Naive thymus-derived CD4-positive, alpha-beta T cell (primary cell): ENCODE data around the gene OBI1. TPM values are rescaled to one million over a fixed set of nuclear protein-coding genes. Genes with fewer than 3 reads are reported as not detected.

Experiments
- ATAC-seq: fragments of 150-1000 bp; cut with Tn5 transposase; 2 replicates; pipeline ENCODE4 v1.10.0; 2021; ENCODE audit warnings: mild to moderate bottlenecking, moderate library complexity
- CTCF ChIA-PET: fragments of 350-600 bp; sonication (Branson Sonifier 250); formaldehyde crosslinking; loops from one replicate; lab custom pipeline; 2021; ENCODE audit warnings: antibody characterized with exemption; lab: Charles Lee
- POLR2A ChIA-PET: fragments of 350-600 bp; sonication (Branson Sonifier 250); formaldehyde crosslinking; loops from one replicate; lab custom pipeline; 2021; ENCODE audit warnings: antibody characterized with exemption, inconsistent platforms; lab: Charles Lee
- DNase-seq, 9 donors: peaks; one replicate each; pipeline versions ENCODE4 v3.0.0 to v3.0.0-alpha.2; 2020 to 2022; ENCODE audit warnings: mixed read lengths in 1 of 9
- H3K27ac ChIP-seq: one replicate; pipeline ENCODE4 v1.7.0; 2013; ENCODE audit warnings: mild to moderate bottlenecking, low read depth, low read length, moderate library complexity
- H3K27me3 ChIP-seq, 2 donors: one replicate each; pipeline ENCODE4 v1.7.0; 2013; ENCODE audit warnings: low read length in 2 of 2, mild to moderate bottlenecking in 2 of 2, moderate library complexity in 2 of 2; ENCODE audit not compliant: control insufficient read depth in 2 of 2, insufficient read depth in 2 of 2
- H3K36me3 ChIP-seq, 3 experiments: 1 replicate in 2 of 3; 2 replicates in 1 of 3; pipeline ENCODE4 v1.7.0; 2013; ENCODE audit warnings: low read length in 3 of 3, mild to moderate bottlenecking in 3 of 3, moderate library complexity in 1 of 3; ENCODE audit not compliant: insufficient read depth in 3 of 3, control insufficient read depth in 2 of 3
- H3K4me1 ChIP-seq, 2 donors: one replicate each; pipeline ENCODE4 v1.7.0; 2013; ENCODE audit warnings: low read length in 2 of 2, mild to moderate bottlenecking in 2 of 2, moderate library complexity in 1 of 2; ENCODE audit not compliant: control insufficient read depth in 2 of 2, insufficient read depth in 2 of 2
- H3K4me3 ChIP-seq: 2 replicates; pipeline ENCODE4 v1.7.0; 2013; ENCODE audit warnings: mild to moderate bottlenecking, low read length
- H3K9me3 ChIP-seq, 3 experiments: 1 replicate in 2 of 3; 2 replicates in 1 of 3; pipeline ENCODE4 v1.7.0; 2013; ENCODE audit warnings: low read length in 3 of 3; ENCODE audit not compliant: control insufficient read depth in 2 of 3
- H3K27ac Mint-ChIP-seq, 9 donors: one replicate each; pipeline ENCODE4 v1.8.0; 2020 to 2022; ENCODE audit warnings: mixed read lengths in 9 of 9, mild to moderate bottlenecking in 8 of 9, moderate library complexity in 5 of 9, inconsistent platforms in 2 of 9
- H3K27me3 Mint-ChIP-seq, 5 donors: one replicate each; pipeline ENCODE4 v1.8.0; 2021 to 2022; ENCODE audit warnings: mixed read lengths in 5 of 5, mild to moderate bottlenecking in 1 of 5
- H3K36me3 Mint-ChIP-seq, 5 donors: one replicate each; pipeline ENCODE4 v1.8.0; 2020 to 2022; ENCODE audit warnings: mixed read lengths in 5 of 5, mild to moderate bottlenecking in 3 of 5, inconsistent platforms in 1 of 5
- H3K4me1 Mint-ChIP-seq, 7 donors: one replicate each; pipeline ENCODE4 v1.8.0; 2020 to 2022; ENCODE audit warnings: mixed read lengths in 7 of 7, mild to moderate bottlenecking in 3 of 7, inconsistent platforms in 1 of 7
- H3K4me3 Mint-ChIP-seq, 10 donors: one replicate each; pipeline ENCODE4 v1.8.0; 2020 to 2022; ENCODE audit warnings: mild to moderate bottlenecking in 10 of 10, mixed read lengths in 10 of 10, moderate library complexity in 6 of 10, inconsistent platforms in 2 of 10
- H3K9me3 Mint-ChIP-seq, 11 donors: one replicate each; pipeline ENCODE4 v1.8.0; 2020 to 2022; ENCODE audit warnings: mixed read lengths in 11 of 11, mild to moderate bottlenecking in 4 of 11, inconsistent platforms in 1 of 11, moderate library complexity in 1 of 11
- intact Hi-C, 2 donors: fragments of 100-400 bp; cut with micrococcal nuclease; formaldehyde crosslinking; loops; one replicate each; pipeline ENCODE4 v1.15.1; 2023
- polyA plus RNA-seq, 2 donors: library from polyadenylated mRNA; unstranded; fragments of 300-500 nt; fragmentation: Illumina TruSeq; gene quantifications; one replicate each; pipeline ENCODE4 v1.2.3, GENCODE V29; 2021
- total RNA-seq, 6 experiments: library from RNA in 5 of 6; stranded (reverse) in 5 of 6; gene quantifications; 1 replicate in 5 of 6; 2 replicates in 1 of 6; pipeline ENCODE4 v1.2.3 and lab custom pipeline; 2021 to 2026

Gene OBI1
- total and polyA plus RNA-seq, 7 experiments from 2014 or later = 4.2 to 17.7 (median 15.9) TPM

DNA sequence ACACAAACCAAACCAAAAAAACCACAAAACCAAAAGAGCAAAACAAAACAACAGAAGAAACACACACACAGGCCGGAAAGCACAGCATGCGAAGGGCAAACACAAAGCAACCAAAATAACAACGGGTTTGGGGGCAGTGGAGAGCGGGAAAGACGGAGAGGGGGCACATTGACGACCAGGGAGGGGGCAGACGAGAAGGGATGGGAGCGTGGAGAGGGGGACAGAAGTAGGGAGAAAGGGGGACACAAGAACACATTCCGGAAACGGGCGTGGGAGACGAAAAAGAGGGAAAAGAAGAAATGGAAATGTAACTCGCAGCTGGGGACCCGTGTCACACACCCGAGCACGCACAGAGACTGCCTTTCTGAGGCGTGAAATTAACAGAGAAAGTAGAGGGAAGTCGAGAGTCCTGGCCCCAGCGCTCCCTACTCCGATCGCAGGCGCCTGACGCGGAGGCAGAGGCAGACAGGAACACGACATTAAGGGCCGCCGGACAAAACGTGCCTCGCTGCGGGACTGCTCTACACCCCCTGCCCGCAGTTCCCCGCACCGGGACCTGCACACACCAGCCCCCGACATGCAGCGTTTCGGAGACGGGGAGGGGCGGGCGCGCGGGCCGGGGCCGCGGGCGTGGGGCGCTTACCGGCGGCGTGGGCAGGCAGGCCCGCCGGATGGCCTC is 56.3 kb downstream of the OBI1 start:
- Mint-ChIP-seq H3K27me3 (peaks cover 79 to 90% (median 85%) of the 10 kb centered on the region in 5 donors), H3K9me3 (peaks cover 0 to 44% (median 18%) of the 10 kb centered on the region in 11 donors), H3K4me1 (peaks cover 29 to 63% (median 51%) of the 10 kb centered on the region in 7 donors), H3K4me3 (peak overlapping the region; percentile 76 to 95 (median 85)), H3K27ac (peak overlapping the region in 4 of 9 donors; percentile 54 to 89 (median 74)), H3K36me3 (peaks cover 0 to 4% (median 0%) of the 10 kb centered on the region in 5 donors)
- ChIA-PET CTCF (no interaction called here), POLR2A (interaction anchor here (0.7 kb wide), 1 partner anchor 465 kb away, joined by 3 read pairs; no protein-coding TSS in a partner anchor)
- DNase-seq (peak in 1 of 9 donors; percentile 31), ATAC-seq (peak; percentile 34)
- Histone ChIP-seq H3K4me1 (peaks cover 0 to 24% of the 10 kb centered on the region in 2 donors), H3K4me3 (peak overlapping the region; percentile 43), H3K27me3 (peaks cover 45 to 74% of the 10 kb centered on the region in 2 donors), H3K27ac (no peak overlapping the region), H3K9me3 (no peaks in the 10 kb centered on the region), H3K36me3 (no peaks in the 10 kb centered on the region)
- intact Hi-C loops = loop anchor here (1.0 to 10.0 kb wide), 6 partner anchors 7 to 908 kb away; partner anchors contain the start of genes SLAIN1 (in 2 of the 2) and OBI1 (in 1 of the 2)

DNA sequence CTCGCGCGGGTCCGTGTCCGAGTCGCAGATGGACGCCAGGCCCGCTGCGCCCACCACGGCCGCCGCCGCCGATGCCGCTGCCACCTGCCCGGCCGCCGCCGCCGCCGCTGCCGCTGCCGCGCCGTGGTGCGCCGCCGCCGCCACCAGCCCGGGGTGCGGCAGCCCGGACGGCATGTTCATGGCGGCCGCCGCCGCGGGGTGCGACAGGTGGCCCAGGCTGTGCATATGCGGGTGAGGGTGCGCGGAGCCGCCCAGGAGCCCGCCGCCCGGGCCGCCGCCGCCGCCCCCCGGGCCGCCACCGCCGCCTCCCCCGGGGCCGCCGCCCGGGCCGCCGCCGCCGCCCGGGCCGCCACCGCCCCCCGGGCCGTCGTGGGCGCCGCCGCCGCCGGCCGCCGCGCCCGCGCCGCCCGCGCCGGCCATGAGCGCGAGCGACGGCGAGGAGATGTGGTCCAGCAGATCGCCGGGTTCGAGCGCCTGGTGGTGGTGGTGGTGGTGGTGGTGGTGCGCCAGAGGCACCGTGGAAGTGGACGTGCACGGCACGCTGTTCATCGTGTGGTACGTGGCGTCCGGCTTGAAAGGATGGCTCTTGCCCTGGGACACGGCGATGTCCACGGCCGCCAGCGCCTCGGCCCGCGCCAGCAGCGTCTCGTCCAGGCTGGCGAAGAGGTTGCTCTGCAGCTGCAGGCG is 56.9 kb downstream of the OBI1 start:
- no peak overlapping the region for H3K27ac ChIP-seq
- Mint-ChIP-seq H3K27ac (peak overlapping the region in 3 of 9 donors; percentile 54 to 89 (median 75)), H3K27me3 (peaks cover 79 to 90% (median 86%) of the 10 kb centered on the region in 5 donors), H3K9me3 (peaks cover 0 to 49% (median 23%) of the 10 kb centered on the region in 11 donors), H3K36me3 (peaks cover 0 to 4% (median 1%) of the 10 kb centered on the region in 5 donors), H3K4me3 (peak overlapping the region; percentile 76 to 95 (median 85)), H3K4me1 (peaks cover 24 to 63% (median 48%) of the 10 kb centered on the region in 7 donors)
- ATAC-seq (no peak), DNase-seq (peak in 1 of 9 donors; percentile 29)
- H3K4me1 ChIP-seq = peaks cover 0 to 19% of the 10 kb centered on the region in 2 donors
- no peaks in the 10 kb centered on the region for H3K36me3 ChIP-seq
- H3K9me3 ChIP-seq = peaks cover 0 to 5% (median 0%) of the 10 kb centered on the region in 3 experiments
- H3K27me3 ChIP-seq = peaks cover 46 to 73% of the 10 kb centered on the region in 2 donors
- ChIA-PET POLR2A (interaction anchor here (0.7 kb wide), 1 partner anchor 464 kb away, joined by 3 read pairs; no protein-coding TSS in a partner anchor), CTCF (interaction anchor here (0.6 kb wide), 1 partner anchor 63 kb away, joined by 3 read pairs; no protein-coding TSS in a partner anchor)
- H3K4me3 ChIP-seq = peak overlapping the region; percentile 43
- intact Hi-C loops = loop anchor here (2.0 to 10.0 kb wide), 6 partner anchors 55 to 907 kb away; partner anchors contain the start of genes OBI1 (in 2 of the 2) and SLAIN1 (in 2 of the 2)

DNA sequence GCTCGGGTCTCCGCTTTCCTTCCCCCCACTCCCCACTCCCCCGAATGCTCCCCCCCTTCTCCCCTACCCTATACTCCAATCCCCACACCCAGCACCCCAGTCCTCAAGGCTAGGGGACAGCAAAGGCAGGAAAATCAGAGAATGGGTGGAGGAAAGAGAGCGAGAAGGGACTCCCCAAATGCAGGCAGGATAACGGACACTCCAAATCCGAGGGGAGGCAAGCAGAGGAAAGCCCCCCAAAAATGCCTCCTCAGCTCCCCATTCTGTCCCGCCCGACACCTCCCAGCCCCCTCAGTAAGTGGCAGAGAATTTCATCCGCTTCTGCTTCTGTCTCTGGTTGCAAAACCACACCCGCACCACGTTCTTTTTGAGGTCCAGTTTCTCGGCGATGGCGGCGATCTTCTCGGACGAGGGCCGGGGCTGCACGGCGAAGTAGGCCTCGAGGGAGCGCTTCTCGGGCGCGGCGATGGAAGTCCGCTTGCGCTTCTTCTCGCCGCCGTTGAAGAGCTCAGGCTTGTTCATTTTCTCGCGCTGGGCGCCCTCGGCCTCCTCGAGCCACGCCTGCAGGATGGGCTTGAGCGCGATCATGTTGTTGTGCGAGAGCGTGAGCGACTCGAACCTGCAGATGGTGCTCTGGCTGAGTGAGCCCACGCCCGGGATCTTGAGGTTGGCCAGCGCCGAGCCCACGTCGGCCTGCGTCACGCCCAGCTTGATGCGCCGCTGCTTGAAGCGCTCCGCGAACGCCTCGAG is 57.7 kb downstream of the OBI1 start:
- no peaks in the 10 kb centered on the region for H3K36me3 ChIP-seq
- H3K36me3 Mint-ChIP-seq = peaks cover 0 to 5% (median 1%) of the 10 kb centered on the region in 5 donors
- H3K27ac ChIP-seq = no peak overlapping the region
- DNase-seq (peak in 1 of 9 donors; percentile 30), ATAC-seq (no peak)
- peaks cover 19 to 57% (median 41%) of the 10 kb centered on the region in 7 donors for H3K4me1 Mint-ChIP-seq
- H3K27ac Mint-ChIP-seq = peak overlapping the region in 3 of 9 donors; percentile 42 to 59 (median 44)
- peaks cover 0 to 19% of the 10 kb centered on the region in 2 donors for H3K4me1 ChIP-seq
- POLR2A ChIA-PET = no interaction called here
- peaks cover 0 to 50% (median 23%) of the 10 kb centered on the region in 11 donors for H3K9me3 Mint-ChIP-seq
- H3K27me3 ChIP-seq = peaks cover 42 to 72% of the 10 kb centered on the region in 2 donors
- H3K9me3 ChIP-seq = peaks cover 0 to 6% (median 0%) of the 10 kb centered on the region in 3 experiments
- CTCF ChIA-PET = interaction anchor here (0.6 kb wide), 2 partner anchors 64 to 1334 kb away, joined by 3 read pairs; no protein-coding TSS in a partner anchor
- H3K27me3 Mint-ChIP-seq = peaks cover 75 to 90% (median 83%) of the 10 kb centered on the region in 5 donors
- peak overlapping the region; percentile 46 for H3K4me3 ChIP-seq
- intact Hi-C loops = loop anchor here (2.0 to 10.0 kb wide), 6 partner anchors 56 to 906 kb away; partner anchors contain the start of genes OBI1 (in 2 of the 2) and SLAIN1 (in 2 of the 2)
- H3K4me3 Mint-ChIP-seq = peak overlapping the region; percentile 45 to 79 (median 66)

DNA sequence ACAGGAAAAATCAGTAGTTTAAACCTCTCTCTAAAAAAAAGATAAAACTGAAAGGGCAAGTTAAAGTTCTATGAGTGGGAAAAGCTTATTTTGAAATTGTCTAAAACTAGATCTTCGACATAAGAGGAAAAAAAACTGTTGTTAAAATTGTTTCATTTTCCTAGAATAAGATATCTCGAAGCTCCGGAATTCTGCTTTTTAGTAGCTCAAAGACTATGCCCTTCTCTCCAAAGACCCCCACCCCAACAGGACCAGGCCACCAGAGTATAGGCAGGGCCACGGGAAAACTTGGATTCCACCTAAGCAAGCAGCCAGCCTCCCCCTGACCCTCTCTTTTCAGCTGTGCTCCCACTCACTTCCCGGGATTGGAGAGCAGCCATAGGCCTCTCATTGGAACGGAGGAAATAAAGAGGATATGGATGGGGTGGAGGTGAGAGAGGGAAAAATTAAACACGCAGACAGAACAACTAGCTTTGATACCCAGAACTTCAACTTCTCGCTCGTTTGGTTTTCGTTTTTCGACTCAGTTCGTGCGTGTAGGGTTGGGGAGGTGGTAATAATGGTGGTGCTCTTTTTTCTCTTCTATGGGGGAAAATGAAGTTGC is 58.6 kb downstream of the OBI1 start:
- ChIA-PET CTCF (interaction anchor here (0.6 kb wide), 1 partner anchor 11 kb away, joined by 3 read pairs; no protein-coding TSS in a partner anchor), POLR2A (no interaction called here)
- Mint-ChIP-seq H3K9me3 (peaks cover 0 to 55% (median 23%) of the 10 kb centered on the region in 11 donors), H3K4me1 (peaks cover 19 to 50% (median 34%) of the 10 kb centered on the region in 7 donors), H3K36me3 (peaks cover 0 to 5% (median 1%) of the 10 kb centered on the region in 5 donors), H3K4me3 (peak overlapping the region in 9 of 10 donors; percentile 58 to 79 (median 66)), H3K27me3 (peaks cover 69 to 87% (median 77%) of the 10 kb centered on the region in 5 donors), H3K27ac (peak overlapping the region in 3 of 9 donors; percentile 44 to 52 (median 48))
- Histone ChIP-seq H3K27me3 (peaks cover 47 to 72% of the 10 kb centered on the region in 2 donors), H3K4me1 (peaks cover 0 to 19% of the 10 kb centered on the region in 2 donors), H3K4me3 (no peak overlapping the region), H3K36me3 (no peaks in the 10 kb centered on the region), H3K9me3 (peaks cover 0 to 6% (median 0%) of the 10 kb centered on the region in 3 experiments), H3K27ac (no peak overlapping the region)
- intact Hi-C loops = loop anchor here (2.0 to 10.0 kb wide), 6 partner anchors 57 to 906 kb away; partner anchors contain the start of genes OBI1 (in 2 of the 2) and SLAIN1 (in 2 of the 2)
- DNase-seq (no peak), ATAC-seq (no peak)

DNA sequence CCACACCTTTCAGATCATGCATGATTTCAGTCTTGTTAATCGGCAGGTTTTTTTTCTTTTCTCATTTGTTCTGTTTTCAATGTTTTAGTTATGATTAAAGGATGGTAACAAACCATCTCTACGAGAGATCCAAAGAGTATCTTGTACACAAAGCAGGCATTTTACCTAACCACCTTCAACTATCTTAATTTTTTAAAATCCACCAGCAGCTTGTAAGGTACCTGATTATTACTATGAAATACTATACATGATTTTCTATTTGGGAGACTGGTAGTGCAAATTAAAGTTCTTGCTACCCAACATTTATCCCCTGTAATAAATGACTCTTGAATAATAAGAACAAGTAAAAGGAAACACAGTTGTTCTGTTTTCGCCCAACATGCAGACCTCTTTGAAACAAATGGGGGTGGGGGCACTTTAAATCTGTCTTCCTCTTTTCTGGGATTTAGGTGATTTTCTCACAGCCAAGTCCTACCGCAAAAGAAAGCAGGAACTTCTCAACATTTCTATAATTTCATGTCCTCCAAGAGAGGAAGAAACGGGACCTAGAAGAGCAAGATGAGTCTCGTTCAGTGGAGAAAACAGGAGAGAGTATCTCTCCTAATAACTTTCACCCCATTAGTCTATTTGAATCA is 59.2 kb downstream of the OBI1 start:
- peaks cover 19 to 50% (median 34%) of the 10 kb centered on the region in 7 donors for H3K4me1 Mint-ChIP-seq
- H3K27ac ChIP-seq = no peak overlapping the region
- H3K4me1 ChIP-seq = peaks cover 0 to 19% of the 10 kb centered on the region in 2 donors
- ChIA-PET POLR2A (no interaction called here), CTCF (interaction anchor here (0.6 kb wide), 1 partner anchor 11 kb away, joined by 3 read pairs; no protein-coding TSS in a partner anchor)
- no peaks in the 10 kb centered on the region for H3K36me3 ChIP-seq
- H3K4me3 ChIP-seq = no peak overlapping the region
- DNase-seq (no peak), ATAC-seq (no peak)
- peak overlapping the region in 3 of 9 donors; percentile 18 to 52 (median 34) for H3K27ac Mint-ChIP-seq
- H3K9me3 ChIP-seq = peaks cover 0 to 6% (median 0%) of the 10 kb centered on the region in 3 experiments
- peaks cover 0 to 61% (median 23%) of the 10 kb centered on the region in 11 donors for H3K9me3 Mint-ChIP-seq
- peaks cover 0 to 5% (median 1%) of the 10 kb centered on the region in 5 donors for H3K36me3 Mint-ChIP-seq
- H3K4me3 Mint-ChIP-seq = peak overlapping the region in 7 of 10 donors; percentile 18 to 79 (median 65)
- peaks cover 52 to 73% of the 10 kb centered on the region in 2 donors for H3K27me3 ChIP-seq
- peaks cover 69 to 87% (median 77%) of the 10 kb centered on the region in 5 donors for H3K27me3 Mint-ChIP-seq
- intact Hi-C loops = loop anchor here (2.0 to 10.0 kb wide), 7 partner anchors 58 to 1743 kb away; partner anchors contain the start of genes OBI1 (in 2 of the 2), SLAIN1 (in 2 of the 2) and SPRY2 (in 1 of the 2)
